NCI-H82 treated with DMSO at 0.1 percent for 48 hours (cell line): ENCODE measurements around the gene CUEDC1.

Experiments used
- DNase-seq: peaks from one replicate; lab custom pipeline; 2025; ENCODE audit not compliant: unreplicated experiment; lab: John Stamatoyannopoulos, UW

The CUEDC1 gene

GRCh38 chr17:57839571-57839923, 115.7 kb downstream of the CUEDC1 start:
- no peak for DNase-seq

- DNase-seq, result no peak
These were observed 116.2 kb downstream of the CUEDC1 start for GRCh38 chr17:57838857-57839570.

- DNase-seq, result no peak
These were observed 116.8 kb downstream of the CUEDC1 start for GRCh38 chr17:57838453-57838852.

GRCh38 chr17:57835333-57835900, 119.8 kb downstream of the CUEDC1 start:
- DNase-seq, result no peak

- no peak for DNase-seq
These were observed 121.0 kb downstream of the CUEDC1 start for GRCh38 chr17:57834146-57834741.

- DNase-seq, result peak; percentile 61
These were observed 121.9 kb downstream of the CUEDC1 start for GRCh38 chr17:57833179-57833939.

- DNase-seq, result no peak
These were observed 122.7 kb downstream of the CUEDC1 start for GRCh38 chr17:57832314-57833178.

GRCh38 chr17:57830880-57831279, 124.3 kb downstream of the CUEDC1 start:
- no peak for DNase-seq

- peak; percentile 79 for DNase-seq
These were observed 131.5 kb downstream of the CUEDC1 start for GRCh38 chr17:57823469-57824401.

- DNase-seq, result no peak
These were observed 135.3 kb downstream of the CUEDC1 start for GRCh38 chr17:57819867-57820266.

GRCh38 chr17:57819285-57819684, 135.9 kb downstream of the CUEDC1 start:
- no peak for DNase-seq

- no peak for DNase-seq
These were observed 137.1 kb downstream of the CUEDC1 start for GRCh38 chr17:57818066-57818465.

- no peak for DNase-seq
These were observed 137.9 kb downstream of the CUEDC1 start for GRCh38 chr17:57817299-57817698.

GRCh38 chr17:57814421-57814820, 140.8 kb downstream of the CUEDC1 start:
- no peak for DNase-seq

- DNase-seq, result no peak
These were observed 143.5 kb downstream of the CUEDC1 start for GRCh38 chr17:57811638-57812280.
